Stimulated activated CD4-positive, alpha-beta T cell treated with anti-CD3 and anti-CD28 coated beads, Interleukin-1b, Interleukin-23, amount 100 ng/mL, for 24 hours (primary cell): ENCODE measurements around the gene KLHL29.

ENCODE experiments used
- DNase-seq, 4 experiments: peaks; one replicate each; pipeline ENCODE4 v3.0.0-alpha.2; 2020; ENCODE audit warnings: low read depth in 4 of 4, low spot score in 1 of 4

Gene KLHL29

DNA sequence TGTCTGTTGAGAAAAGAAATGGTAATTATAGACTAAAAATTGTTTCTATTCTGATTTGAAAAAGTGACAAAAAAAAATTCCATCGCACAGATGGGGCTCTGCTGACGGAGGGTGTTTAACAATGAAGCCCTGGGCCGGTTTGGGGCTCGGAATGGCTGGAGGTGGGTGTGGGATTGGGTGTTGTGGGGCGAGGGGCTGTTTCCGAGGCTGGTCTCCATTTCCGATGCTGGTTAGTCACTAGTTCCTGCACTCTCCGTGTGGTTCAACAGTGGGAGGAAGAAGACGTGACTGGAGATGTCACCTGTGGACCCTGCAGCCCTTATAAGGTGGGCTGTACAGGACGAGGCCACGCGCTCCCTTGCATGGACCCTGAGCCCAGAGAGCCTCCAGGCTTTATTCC is 143.2 kb downstream of the KLHL29 start:
- no peak for DNase-seq

DNA sequence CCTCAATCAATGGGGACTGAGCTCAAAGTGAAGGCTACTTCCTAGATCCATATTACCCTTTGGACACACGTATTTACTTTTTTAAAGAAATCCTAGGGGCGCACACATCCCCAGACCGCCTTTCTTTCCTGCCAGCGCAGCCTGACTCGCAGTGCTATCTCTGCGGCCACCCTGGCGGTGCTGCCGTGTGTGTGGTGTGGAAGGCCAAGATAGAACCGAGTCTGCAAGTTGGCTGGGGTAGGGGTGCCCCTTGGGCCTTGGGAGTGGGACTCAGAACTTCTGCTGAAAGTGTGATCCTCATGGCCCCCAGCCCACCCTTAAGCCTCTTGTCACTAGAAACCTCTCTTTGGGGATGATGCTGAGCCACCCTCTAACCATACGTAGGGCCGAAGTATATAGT is 143.7 kb downstream of the KLHL29 start:
- DNase-seq, result no peak

DNA sequence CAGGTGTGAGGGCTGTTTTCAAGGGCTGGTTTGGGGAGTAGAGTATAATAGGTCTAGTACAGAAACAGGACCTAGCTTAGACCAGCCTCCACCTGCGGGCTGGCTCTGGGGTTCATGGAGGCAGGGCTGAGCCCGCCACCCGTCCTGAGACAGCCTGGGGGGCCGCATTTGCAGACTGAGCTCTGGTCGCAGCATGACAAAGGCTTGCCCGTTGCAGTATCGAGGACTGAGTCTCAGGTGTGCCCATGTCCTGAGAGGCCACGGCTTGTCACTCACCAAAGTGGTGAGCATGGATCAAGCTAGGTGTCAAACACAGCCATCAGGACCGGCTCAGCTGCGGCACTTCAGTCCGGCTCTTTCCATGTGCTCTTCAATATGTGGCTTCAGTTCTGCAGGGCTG is 144.7 kb downstream of the KLHL29 start:
- DNase-seq, result no peak

DNA sequence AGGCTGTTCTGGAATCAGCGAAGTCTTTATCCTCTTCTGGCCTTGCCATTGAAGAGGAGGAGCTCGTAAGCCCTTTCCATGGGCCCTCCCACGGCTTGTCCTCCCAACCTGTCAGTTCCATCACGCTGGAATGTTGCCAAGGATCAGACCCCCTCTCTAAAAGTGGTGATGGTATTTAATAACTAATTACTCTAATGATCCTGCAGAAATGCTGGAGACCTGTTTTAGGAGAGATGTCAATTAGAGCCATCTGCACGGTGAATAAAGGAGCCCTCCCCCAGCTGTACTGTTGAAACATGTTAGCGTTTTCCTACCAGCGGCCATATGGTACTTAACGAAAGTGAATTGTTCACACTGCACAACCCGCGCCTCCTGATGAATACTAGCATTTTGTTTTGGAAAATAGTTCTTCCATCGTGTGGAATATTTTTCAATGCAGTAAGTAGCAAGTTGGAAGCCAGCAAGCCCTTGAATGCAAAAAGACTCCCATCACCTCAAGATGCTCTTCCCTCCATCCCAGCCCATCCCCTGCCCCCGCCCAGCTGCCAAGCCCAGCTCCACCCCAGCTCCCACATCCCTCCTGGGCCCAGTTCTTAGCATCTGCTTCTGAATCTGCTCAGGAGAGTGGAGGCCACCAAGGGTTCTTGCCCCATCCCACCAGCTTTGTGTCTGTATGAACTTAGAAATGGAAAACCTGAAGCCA is 145.4 kb downstream of the KLHL29 start:
- no peak for DNase-seq

DNA sequence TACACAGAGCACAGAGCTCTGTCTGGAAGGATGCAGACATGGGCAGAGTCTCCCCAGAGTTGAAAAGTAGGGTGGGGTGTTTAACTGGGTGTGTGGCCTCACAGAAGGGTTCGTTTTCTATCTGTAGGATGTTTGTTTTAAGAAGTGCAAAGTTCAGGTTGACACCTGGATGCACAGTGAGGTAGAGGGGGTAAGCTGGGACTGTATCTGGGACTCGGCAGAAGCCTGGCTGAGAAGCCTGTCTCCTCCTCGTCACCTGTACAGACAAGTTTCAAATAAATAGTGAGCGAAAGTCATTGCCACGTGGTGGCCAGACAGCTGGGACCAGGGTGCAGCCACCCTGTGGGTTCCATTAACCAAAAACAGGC is 145.9 kb downstream of the KLHL29 start:
- no peak for DNase-seq

GRCh38 chr2:23531280-23531679 is 146.3 kb downstream of the KLHL29 start:
- DNase-seq, result no peak

GRCh38 chr2:23531881-23532280 is 146.9 kb downstream of the KLHL29 start:
- DNase-seq, result no peak

DNA sequence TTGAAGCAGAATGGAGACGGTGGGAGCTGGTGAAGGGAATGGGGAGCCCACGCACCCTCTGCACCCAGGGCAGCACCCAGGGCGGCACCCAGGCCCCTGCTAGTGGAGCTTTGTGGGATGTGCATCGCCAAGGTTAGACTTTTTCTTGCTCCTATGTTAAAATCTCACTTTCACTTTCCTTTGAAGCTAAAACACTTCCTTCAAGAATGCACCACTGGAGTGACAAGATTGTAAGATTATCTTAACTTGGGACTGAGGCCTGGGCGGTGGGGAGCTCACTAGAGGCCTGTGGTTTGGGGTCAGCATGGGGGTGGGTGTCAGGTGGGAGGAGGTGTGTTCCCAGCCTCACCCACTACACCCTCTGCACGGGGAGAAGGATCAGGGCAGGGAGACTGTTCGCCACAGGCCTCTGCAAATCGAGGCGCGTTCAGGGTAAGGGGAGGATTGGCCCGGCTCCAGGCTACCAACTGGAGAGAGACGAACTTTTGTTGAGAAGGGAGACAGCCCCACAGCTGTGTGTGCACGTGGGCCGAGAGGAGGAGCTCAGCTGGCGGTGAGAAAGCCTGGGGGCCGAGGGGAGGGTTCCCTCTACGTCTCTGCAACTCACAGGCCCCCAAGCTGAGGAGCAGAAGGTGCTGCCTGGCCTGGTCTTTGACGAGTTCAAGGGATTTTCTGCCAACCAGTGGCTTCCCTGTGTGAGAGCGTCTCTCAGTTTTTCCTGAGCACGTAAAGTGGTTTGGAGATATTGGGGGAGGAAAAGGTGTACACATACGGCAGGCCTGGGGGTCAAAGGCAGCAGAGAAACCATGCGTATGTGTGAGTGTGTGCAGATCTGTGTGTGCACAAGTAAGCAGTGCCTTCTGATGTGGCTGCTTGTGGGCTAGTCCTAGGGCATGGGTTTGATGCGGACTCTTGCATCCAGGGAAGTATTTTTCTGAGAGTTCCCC is 147.7 kb downstream of the KLHL29 start:
- peak in 2 of 4 experiments; percentile 13 to 23 for DNase-seq

DNA sequence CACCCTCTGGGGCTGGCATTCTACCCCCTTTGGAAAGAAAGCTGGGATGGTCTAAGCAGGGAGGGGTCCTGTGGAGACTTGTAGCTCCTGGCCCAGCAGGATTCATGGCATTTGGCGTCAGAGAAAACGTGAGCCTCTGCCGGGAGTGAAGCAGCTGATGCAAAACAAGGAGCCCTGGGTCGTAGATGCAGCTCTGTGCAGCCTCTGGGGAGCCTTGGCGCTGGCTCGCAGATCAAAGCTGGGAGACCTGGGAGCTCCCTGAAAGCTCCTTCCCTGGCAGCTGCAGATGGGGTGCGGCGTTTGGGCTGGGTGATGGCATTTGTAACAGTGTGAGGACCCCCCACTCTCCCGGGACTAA is 148.3 kb downstream of the KLHL29 start:
- no peak for DNase-seq

GRCh38 chr2:23534771-23535170 is 149.8 kb downstream of the KLHL29 start:
- DNase-seq, result no peak

GRCh38 chr2:23536326-23536725 is 151.3 kb downstream of the KLHL29 start:
- no peak for DNase-seq

DNA sequence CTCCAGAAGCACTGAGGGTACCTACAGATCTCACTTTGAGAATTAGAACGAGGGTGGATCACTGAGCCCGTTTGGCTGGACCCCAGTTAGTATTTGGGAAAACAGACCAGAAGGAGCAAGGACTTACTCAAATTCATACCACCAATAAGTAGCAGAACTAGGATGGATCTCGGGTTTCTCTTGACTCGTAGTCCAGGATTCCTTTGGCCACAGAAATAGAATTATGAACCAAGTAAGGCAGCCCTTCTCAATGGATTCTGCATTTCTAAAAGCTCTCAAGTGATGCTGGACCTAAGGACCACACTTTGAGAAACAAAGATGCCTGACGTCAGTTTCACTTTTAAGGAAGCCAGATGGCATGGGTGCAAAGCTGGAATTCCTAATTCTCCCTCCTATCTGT is 153.0 kb downstream of the KLHL29 start:
- no peak for DNase-seq

DNA sequence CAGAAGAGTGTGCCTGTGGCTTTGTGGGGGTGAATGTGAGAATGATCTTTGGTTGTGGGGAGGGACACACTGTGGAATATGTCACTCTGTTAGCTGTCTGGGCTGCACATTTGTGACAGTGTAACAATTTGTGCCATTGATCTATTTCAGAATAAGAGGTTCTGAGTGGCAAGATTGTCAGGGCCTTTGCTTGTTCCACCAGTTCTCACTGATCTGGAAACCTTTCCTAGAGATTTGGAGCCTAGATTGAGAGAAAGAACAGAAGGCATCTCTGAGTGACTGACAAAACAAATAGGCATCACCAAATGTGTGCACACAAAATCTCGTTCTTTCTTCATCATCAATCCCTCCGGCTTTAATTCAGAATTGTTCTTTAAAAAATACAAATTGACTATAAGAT is 153.6 kb downstream of the KLHL29 start:
- no peak for DNase-seq

DNA sequence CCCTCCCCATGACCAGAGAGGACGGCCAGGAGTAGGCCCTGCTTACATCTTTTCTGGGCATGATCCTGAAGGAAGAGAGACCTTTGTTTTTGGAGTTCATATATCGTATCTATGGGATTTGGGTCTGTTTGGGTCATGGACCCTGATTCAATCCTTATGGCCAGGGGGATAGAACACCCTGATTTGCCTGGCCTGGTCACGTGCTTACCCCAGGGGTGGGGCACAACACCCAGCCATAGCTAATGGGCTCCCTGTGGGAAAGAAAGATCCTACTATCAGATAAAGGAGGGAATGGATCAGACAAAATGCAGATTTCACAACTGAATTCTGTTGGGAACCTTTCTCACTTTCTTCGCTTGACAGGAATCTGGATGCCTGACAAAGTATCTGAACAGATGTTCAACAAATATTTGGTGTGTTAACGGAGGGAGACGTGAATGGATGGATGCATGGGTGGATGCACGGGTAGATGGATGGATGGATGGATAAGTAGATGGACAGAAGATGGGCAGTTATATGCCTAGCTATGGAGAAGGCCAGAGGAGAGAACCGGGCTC is 155.9 kb downstream of the KLHL29 start:
- DNase-seq, result no peak

DNA sequence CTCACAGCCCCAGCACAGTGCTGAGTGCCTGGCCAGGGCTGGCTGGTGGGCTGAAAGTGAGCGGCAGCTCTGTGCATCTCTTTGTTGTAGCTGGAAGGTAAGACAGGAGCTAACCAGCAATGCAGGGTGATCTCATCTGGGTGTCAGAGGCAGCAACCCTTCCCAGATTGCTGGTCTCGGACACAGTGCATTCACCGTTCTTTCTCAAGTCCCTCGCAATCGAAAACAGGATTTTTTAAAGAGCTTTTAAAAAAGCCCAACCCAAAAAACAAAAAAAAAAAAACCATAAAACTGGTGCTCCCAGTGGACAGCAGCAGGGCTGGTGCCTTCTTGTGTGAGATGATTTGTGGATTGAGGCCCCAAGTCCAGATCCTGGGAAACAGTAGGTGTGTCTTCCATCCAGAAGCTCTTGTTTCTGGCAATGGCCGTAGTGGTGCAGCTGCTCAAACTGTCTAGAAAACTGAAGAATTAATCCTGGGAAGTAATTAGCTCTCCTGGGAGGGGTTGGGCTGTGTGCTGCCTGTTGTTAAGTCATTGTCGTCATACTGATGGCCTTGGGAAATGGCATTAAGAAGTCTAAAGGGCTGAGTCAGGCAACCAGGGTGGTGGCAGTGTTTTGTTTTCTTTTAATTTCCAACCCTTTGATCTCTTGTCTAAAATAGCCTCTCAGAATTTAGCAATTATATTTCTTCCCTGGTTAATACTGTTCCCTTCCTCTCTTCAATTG is 156.7 kb downstream of the KLHL29 start:
- DNase-seq, result no peak

GRCh38 chr2:23542230-23542789 is 157.3 kb downstream of the KLHL29 start:
- no peak for DNase-seq

- DNase-seq, result no peak
Measured at GRCh38 chr2:23543302-23543701, 158.3 kb downstream of the KLHL29 start.

GRCh38 chr2:23543728-23544127 is 158.7 kb downstream of the KLHL29 start:
- no peak for DNase-seq

GRCh38 chr2:23544589-23545295 is 159.8 kb downstream of the KLHL29 start:
- DNase-seq, result no peak

DNA sequence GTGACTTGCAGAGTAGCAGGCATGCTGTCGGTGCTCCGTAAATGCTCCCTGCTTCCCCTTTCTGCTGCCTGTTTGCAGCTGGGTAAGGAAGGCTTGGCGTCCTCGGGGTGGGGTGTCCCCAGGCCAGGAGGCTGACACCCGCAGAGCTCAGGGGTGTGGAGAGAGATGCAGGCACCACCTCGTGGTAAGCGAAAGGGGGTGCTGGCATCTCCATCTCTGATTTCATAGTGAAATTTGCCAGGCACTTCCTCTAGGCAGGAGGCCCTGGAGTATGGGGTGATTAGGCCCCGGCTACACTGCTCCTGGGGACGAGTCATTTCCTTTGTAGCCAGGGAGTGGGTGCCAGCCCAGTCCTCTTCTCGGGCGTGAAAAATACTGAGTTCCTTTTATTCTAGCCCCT is 160.4 kb downstream of the KLHL29 start:
- DNase-seq, result no peak

DNA sequence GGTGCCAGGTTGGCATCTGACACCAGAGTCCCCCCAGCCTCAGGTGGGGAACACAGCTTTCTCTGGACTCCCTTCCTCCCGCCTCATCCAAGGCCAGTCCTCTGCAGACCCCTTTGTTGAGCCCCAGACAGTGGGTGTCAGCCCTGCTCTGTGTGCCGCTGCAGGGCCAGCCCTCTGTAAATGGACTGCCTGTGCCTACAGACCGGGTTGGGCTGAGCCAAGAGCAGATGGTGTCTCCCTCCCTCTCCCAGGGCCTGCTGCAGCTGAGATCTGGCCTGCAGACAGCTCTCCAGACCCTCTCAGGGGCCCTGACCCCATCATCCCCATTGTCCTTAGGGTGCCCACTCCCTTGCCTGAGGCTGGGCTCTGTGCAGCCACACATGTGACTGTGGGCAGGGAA is 160.8 kb downstream of the KLHL29 start:
- no peak for DNase-seq
